ENCODE measurements around the gene RHCG.
A peak's percentile ranks its signal among the peaks of the same experiment; 100 is the strongest.

DNA sequence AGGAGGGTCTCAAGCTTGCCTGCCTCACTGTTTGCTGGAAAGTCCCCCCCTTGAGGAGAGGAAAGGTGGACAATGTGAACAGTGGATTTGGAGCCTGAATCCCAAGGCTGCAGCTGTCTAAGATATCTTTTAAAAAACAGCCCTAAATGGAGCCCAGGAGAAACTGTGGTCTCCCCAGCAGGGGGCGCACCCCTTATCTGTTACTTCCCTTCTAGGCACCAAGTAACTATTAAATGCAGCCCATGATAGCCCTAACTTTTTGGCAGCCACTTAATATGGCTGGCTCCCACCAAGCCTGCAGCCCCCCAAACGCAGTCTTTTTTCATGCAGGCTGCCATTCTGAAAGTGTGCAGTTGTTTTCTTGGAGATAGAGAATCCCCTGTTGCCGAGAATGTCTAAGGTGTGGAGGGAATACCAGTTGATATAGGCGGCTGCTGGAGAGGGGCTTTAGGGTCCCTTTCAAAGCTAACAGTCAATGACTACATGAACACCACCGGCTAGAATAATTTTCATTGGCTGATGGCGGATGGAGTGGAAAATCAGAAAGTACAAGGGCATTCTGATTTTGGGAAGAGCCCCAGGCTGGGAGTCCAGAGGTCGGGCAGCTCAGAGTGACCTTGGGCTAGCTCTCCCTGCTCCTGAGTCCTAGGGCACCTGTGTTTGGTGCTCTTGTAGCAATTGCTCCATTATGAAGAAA lies 1.3 kb downstream of the RHCG start:
- TF ChIP-seq CTCF (CRISPR knock-in tag; IDR thresholded peaks at IDR 0.05) (peak; percentile 44), ZNF678 (CRISPR knock-in tag; IDR thresholded peaks at IDR 0.05) (no peak), POLR2A (IDR thresholded peaks at IDR 0.05; ENCODE audit: insufficient read depth in 1 of 2, low read depth in 2 of 2, low read length in 2 of 2) (no peak)
